HG02970 (cell line): ENCODE data around the gene TTC39B.
"Not testable (repeated sequence)": the region's sequence is repeated elsewhere in the genome, so short reads cannot be mapped to it uniquely, and the experiment has no call there.

ENCODE experiments used
- ATAC-seq: cut with Tn5 transposase; IDR thresholded peaks from one replicate; pipeline ENCODE4 v1.9.1; 2021; ENCODE audit warnings: mild to moderate bottlenecking, moderate library complexity, moderate number of reproducible peaks; ENCODE audit not compliant: unreplicated experiment, low FRiP score

The TTC39B gene

GRCh38 chr9:15272377-15272928 is 34.6 kb downstream of the TTC39B start:
- no peak for ATAC-seq

- ATAC-seq, result no peak
Measured at GRCh38 chr9:15271403-15271802, 35.6 kb downstream of the TTC39B start.

GRCh38 chr9:15268782-15269181 is 38.2 kb downstream of the TTC39B start:
- ATAC-seq, result no peak

- ATAC-seq, result no peak
Measured at GRCh38 chr9:15268317-15268716, 38.7 kb downstream of the TTC39B start.

- ATAC-seq, result no peak
Measured at GRCh38 chr9:15264918-15265317, 42.1 kb downstream of the TTC39B start.

- ATAC-seq, result no peak
Measured at GRCh38 chr9:15262581-15262980, 44.4 kb downstream of the TTC39B start.

GRCh38 chr9:15256426-15256825 is 50.6 kb downstream of the TTC39B start:
- no peak for ATAC-seq

GRCh38 chr9:15253786-15254185 is 53.2 kb downstream of the TTC39B start:
- ATAC-seq, result no peak

- no peak for ATAC-seq
Measured at GRCh38 chr9:15253197-15253596, 53.8 kb downstream of the TTC39B start.

- ATAC-seq, result no peak
Measured at GRCh38 chr9:15249981-15250380, 57.0 kb downstream of the TTC39B start.

GRCh38 chr9:15249042-15249818 is 57.8 kb downstream of the TTC39B start:
- no peak for ATAC-seq

GRCh38 chr9:15248621-15249020 is 58.4 kb downstream of the TTC39B start:
- ATAC-seq, result no peak

GRCh38 chr9:15248081-15248480 is 58.9 kb downstream of the TTC39B start:
- no peak for ATAC-seq

GRCh38 chr9:15246708-15247107 is 60.3 kb downstream of the TTC39B start:
- ATAC-seq, result no peak

- ATAC-seq, result no peak
Measured at GRCh38 chr9:15246243-15246642, 60.8 kb downstream of the TTC39B start.

GRCh38 chr9:15244001-15244441 is 63.0 kb downstream of the TTC39B start:
- ATAC-seq, result no peak

- ATAC-seq, result no peak
Measured at GRCh38 chr9:15243081-15243480, 63.9 kb downstream of the TTC39B start.

GRCh38 chr9:15240927-15241326 is 66.1 kb downstream of the TTC39B start:
- ATAC-seq, result no peak

GRCh38 chr9:15239816-15240215 is 67.2 kb downstream of the TTC39B start:
- no peak for ATAC-seq

- ATAC-seq, result no peak
Measured at GRCh38 chr9:15238646-15239045, 68.4 kb downstream of the TTC39B start.

GRCh38 chr9:15235658-15236057 is 71.4 kb downstream of the TTC39B start:
- ATAC-seq, result no peak

- not testable (repeated sequence) for ATAC-seq
Measured at GRCh38 chr9:15233941-15234490, 73.0 kb downstream of the TTC39B start.
